ENCODE data around the gene SHB. TPM values are rescaled to one million over a fixed set of nuclear protein-coding genes. Genes with fewer than 3 reads are reported as not detected.

SHB gene
- total RNA-seq, 1 experiment from 2014 or later: 28.7 TPM

Other genes starting within 250 kb of the SHB start
- 27.3 TPM for gene SLC25A51, start 165.1 kb downstream of the SHB start, total RNA-seq (2021; ENCODE audit: unreplicated experiment)